ENCODE measurements around the gene MRPL38.
"Not testable (repeated sequence)": the region's sequence is repeated elsewhere in the genome, so short reads cannot be mapped to it uniquely, and the experiment has no call there.

MRPL38 gene

DNA sequence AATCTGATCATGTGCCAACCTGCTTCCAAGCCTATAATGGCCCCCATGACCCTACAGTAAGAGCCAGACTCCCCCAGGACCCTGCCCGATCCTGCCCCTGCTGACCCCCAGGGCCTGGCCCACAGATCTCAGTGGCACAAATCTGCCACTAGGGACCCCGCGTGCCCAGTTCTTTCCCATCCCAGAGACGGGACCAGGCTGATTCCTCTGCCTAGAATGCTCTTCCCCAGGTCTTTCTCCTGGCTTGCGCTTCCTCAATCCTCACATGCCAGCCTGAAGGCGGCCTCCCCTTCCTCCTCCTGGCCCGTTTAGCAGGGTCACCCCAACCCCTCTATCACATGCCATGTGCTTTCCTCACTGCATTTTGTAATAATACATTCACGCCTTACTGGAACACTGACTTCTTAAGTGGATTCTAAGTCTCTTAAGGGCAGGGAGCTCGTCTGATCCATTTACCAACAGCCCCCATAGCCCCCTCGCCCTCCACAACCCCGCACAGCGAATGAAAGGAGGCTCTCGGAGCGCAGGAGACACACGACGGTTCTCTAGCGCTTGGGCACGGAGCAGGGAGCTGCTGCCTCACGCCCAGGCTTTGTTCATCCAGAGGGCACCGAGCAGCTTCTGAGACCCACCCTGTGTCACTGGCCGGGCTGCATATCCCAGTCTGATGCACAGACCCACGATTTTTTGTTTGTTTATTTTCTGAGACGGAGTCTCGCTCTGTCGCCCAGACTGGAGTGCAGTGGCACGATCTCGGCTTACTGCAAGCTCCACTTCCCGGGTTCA, 9.1 kb downstream of the MRPL38 start:
- no peak for DNase-seq

DNA sequence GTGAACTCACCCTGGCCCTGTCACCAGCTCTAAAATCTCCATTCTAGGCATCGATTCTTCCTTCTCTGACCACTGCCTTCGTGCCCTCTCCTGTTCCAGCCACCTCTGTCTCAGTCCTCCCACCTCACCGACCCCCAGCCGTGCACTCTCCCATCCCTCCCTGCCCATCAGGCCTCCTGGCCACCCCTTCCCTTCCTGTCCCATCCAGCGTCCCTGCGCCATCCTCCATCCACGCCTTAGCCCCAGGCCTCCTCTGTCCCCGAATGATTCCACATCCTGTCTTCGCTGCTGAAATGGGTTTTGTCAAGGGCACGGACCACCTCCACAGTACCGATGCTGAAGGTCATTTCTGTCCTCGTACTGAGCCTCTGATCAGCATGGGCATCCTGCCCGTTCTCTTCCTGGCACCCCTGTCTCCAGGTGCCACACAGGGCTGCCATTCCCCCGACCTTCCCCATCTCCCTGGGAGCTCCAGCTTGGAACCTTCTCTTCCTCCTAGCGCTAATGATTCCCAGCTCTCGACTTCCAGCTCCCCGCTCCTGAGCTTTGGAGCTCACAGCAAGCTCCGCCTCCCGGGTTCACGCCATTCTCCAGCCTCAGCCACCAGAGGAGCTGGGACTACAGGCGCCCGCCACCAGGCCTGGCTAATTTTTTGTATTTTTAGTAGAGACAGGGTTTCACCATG, 10.5 kb downstream of the MRPL38 start:
- DNase-seq: no peak

DNA sequence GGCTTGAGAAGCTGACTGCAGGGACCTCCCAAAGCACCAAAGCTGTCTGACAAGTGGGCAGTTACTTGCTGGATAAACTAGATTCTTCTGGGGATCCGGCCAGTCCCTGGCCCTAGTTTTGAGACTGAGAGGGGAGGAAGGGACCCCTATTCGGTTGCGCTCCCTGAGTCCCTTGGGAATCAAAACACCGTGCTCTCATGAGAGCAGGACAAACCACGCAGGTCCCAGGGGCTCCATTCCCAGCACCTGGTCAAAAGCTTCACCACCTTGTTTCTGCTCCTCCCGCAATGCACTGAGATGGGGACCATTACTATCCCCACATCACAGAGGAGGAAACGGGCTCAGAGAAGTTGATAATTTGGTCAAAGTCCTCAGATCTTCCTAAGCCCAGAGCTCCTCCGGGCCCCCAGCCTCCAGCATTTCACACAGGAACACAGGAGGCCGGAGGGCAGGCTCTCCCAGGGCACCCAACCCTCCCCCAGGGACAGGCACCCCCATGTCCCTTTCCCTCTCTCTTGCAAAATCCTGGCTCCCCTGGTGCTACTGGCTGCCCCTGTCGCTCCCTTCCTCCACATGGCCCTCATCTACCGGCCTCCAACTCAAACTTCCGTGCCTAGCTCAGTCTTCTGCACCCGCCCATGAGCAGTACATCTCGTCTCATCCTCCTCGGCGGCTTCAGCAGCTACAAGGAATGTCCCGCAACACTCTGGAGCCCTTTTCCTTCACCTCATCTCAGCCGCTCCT, 11.2 kb downstream of the MRPL38 start:
- no peak for DNase-seq

DNA sequence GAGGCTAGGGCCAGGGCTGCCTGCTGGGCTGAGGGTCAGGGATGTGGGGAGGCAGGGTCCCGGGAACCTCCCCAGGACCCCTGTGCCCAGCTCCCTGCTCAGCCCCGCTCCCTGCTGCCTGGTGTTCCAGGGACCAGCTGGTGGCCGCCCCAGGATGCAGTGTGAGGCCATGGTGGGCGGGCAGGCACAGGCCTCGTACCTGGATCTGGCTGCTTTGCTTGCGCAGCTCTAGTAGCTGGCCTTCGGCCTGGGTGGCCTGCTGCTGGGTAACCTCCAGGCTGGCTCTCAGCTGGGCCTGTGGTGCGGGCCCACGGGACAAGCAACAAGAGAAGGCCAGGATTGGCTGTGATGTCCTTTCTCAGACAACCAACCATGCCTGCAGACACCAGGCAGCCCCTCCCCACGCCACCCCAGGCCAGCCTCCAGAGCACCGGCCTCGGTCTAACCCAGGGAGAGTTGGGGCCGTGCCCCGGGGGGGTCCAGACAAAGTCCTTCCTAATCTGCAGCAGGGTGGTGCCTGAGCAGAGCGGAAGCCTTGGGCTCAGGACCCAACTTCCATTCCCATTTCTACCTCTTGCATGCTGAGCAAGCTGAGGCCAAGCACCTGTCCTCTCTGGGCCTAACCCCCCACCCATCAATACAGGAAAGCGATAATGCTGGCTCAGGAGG, 12.0 kb downstream of the MRPL38 start:
- peak in 1 of 6 experiments; percentile 5 for DNase-seq

DNA sequence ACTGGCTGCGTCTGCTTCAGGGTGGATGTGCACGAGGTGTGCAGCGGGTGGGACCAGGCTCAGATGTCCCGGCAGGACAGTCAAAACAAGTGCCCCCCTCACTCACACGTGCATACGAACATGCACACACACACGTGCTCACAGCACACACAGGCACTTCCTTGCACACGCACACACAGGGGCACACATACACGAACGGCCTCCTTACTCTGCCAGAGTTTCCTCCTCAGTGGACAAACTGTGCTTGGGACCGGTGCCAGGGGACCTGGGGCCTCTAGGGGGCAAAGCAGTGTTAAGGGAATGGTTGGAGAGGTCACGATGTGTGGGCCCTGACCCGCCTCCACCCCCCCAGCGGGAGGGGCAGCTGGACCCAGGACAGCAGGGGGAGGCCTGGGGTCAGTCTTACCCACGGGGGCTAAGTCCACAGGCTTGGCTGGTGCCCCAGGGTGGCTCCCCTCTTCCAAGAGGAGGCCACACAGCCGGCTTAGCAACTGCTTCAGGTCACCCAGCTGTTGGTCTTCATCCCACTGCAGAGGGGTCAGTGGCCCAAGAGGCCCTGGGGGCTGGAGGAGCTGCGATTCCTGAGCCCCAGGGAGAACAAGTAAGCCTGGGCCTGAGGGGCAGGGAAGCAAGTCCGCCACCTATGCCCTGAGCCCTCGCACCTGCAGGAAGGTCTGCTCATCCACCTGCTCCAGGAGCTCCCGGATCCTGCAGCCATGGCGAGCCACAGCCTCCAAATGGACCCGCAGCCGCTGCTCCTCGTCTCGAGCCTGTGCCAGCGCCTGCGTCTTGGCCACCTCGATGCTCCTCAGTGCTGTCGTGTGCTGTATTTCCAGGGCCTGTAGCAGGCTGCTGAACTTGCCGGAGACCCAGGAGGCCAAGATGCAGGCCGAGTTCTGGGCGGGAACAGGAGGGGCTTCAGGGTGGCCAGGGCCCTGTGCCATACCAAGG, 12.8 kb downstream of the MRPL38 start:
- no peak for DNase-seq

DNA sequence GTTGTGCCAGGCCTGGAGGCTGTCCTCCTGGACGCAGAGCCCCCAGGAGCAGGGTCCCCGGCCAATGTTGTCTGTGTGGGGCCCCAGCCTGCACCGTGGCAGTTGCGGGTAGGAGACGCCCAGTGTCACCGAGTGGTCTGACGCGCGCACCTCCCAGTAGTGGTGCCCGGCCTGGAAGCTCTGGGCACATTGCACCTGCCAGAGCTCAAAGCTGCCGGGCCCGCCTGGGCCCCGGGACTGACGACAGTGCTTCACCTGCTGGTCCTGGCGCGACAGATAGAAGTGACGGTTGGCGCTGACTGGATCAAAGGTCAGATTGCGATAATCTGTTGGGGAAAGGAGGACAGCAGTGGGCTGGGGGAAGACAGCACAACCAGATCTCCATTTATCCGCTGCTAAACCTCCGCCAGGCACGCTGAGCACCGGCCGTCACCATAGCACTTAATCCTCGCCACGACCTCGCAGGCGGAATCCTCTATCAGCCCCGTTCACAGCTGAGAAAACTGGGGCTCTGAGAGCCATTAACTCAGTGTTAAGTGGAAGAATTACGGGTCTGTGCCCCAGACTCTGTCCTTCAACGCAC, 13.6 kb downstream of the MRPL38 start:
- no peak for DNase-seq

DNA sequence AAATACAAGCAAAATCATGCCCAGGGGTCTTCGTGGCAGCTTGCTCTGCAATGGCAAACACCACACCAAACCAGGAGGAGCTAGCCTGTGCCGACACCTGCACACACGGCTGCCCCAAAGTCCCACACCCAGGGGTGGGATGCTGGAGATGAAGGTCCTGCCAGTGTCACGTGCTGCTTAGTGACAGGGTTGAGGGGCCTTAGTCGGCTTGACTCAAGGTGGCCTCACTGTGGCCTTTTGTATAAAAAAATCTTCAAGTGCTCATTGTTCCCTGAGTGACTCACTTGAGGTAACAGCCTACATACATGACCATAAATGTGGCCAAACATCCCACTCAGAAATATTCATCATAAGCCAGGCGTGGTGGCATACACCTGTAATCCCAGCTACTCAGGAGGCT, 15.2 kb downstream of the MRPL38 start:
- no peak for DNase-seq

DNA sequence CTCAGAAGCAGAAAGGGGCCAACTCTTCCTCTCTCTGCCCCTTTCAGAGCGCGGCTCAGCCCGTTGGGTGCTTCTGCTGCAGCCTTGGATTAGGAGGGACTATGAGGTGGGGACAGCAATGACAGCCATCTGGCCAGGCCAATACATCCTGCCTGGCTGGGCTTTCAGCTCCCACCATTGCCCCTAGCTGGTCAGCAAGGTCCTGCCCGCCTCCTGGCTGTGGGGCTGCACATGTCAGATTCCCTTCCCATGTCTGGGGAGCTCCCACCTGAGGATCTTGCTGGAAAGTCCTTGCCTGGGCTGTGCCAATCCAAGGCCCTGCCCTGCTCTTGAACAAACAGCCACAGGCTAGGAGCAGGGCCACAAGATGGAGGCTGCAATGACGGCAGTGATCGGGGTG, 16.2 kb downstream of the MRPL38 start:
- DNase-seq: no peak

DNA sequence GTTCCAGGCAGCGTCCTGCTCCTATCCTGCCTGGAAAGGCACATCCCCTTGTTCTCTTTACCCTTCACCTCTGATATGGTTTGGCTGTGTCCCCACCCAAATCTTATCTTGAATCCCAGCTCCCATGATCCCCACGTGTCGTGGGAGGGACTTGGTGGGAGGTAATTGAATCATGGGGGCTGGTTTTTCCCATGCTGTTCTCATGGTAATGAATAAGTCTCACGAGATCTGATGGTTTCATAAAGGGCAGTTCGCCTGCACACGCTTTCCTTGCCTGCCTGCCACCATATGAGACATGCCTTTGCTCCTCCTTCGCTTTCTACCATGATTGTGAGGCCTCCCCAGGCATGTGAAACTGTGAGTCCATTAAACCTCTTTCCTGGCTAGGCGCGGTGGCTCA, 18.8 kb downstream of the MRPL38 start:
- not testable (repeated sequence) for DNase-seq

DNA sequence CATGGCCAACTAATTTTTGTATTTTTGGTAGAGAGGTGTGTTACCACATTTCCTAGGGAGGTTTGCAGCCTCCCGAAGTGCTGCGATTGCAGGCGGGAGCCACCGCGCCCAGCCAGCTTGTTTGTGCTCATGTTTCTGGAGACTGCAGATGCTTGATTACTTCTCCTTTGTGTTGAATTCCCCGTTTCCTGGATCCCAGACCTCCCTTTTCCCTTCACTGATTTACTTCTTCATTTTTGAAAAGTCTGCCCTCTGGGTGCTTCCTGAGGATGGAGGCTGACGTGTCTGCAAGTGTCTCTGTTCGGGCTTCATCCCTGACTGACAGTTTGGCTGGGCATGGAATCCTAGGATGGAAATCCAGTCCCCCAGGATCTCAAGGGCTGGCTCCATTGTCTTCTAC, 19.3 kb downstream of the MRPL38 start:
- no peak for DNase-seq

DNA sequence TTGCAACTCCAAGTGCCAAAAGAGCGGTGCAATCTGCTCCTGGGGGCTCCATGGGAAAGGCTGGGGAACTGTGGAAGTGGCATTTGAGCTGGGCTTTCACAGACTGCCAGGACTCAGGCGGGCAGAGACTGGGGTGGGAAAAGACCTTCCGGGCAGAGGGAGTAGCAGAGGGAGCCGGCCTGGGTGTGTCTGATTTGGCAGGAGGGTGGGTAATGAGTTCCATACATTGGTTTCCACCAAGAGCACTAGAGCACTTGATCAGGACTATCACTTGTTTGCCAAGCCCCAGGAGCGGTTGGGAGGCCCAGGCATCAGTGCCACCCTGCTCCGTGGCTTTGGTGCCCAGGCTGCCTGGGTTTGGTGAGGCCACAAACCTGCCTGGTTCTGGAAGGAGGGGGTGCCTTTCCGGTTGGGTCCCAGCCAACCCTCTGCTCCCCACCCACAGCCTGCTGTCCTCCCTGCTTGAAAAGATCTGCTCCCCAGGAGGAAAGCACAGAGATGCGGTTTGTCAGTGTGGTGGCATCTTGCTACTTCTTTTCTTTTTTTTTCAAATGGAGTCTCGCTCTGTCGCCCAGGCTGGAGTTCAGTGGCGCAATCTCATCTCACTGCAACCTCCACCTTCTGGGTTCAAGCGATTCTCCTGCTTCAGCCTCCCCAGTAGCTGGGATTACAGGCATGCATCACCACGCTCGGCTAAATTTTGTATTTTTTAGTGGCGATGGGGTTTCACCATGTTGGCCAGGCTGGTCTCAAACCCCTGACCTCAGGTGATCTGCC, 22.8 kb downstream of the MRPL38 start:
- peak in 1 of 6 experiments; percentile 6 for DNase-seq

DNA sequence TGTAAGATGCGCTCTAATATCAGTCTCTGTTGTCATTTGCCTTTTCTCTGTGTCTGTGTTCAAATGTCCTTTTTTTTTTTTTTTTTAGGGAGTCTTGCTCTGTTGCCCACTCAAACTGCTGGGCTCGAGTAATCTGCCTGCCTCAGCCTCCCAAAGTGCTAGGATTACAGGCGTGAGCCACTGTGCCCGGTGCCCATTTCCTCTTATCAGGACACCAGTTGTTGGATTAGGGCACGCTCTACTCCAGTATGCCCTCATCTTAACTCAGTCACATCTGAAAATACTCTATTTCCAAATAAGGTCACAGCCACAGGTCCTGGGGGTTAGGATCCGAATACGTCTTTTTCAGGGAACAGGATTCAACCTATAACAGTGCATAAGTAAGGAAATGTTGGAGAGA, 24.4 kb downstream of the MRPL38 start:
- no peak for DNase-seq

DNA sequence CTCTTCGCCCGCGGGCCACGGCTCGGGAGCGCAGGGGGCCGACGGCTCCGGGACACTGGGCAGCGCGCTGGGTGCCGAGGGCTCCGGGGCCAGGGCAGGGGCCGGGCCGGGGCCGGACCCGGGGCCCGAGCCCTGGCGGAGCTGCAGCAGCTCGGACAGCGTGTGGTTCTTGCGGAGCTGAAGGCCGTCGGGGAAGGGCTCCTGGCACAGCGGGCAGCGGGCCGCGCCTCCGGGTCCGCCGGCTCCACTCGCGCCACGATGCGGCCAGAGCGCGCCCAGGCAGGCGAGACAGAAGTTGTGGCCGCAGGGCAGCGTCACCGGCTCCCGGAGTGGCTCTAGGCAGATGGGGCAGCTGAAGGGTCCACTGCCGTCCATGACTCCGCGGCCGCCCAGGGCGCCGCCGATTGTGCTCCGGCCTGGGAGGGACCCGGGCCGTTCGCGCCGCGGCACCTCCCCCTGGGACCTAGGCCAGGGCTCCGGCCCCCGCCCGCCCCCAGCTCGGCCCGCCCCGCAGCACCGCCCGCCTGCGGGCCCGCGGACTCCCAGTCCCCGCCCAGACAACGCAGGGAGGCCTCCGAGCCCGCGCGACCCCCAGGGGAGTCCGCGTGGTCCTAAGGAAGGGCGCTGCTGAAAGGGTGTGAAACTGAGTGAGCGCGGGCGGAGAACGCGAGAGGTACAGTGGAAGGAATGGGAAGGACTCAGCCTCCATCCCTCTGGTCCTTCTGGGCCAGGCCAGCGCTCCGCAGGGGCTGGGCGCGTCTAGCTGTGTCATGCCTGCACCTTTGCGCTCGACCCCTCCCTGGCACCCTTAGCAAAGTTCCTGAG, 26.3 kb downstream of the MRPL38 start, which contains the start of gene TRIM47:
Gene TRIM47 (minus strand): TSS at position 408 of the 825 bp plus-strand sequence. CDS start 33 bp downstream, at position 375.
- DNase-seq: peak in 3 of 6 experiments; percentile 10 to 52 (median 18)

DNA sequence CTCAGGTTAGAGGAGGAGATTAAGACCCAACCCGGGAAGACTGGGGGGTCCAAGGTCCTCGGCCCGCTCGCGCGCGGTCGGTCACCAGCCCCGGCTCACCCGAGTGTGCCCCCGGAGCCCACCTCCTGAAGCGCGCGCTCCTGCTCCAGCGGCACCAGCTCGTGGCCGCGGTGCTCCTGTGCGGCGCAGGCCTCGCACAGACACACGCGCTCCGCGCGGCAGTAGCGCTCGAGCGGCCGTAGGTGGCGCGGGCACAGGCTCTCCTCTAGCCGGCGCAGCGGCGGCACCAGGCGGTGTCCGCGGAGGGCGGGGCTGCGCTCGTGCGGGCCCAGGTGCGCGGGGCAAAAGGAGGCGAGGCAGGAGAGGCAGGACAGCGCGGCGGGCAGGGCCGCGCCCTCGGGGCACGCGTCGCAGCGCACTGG, 26.9 kb downstream of the MRPL38 start:
- DNase-seq: peak; percentile 26 to 69 (median 58)

DNA sequence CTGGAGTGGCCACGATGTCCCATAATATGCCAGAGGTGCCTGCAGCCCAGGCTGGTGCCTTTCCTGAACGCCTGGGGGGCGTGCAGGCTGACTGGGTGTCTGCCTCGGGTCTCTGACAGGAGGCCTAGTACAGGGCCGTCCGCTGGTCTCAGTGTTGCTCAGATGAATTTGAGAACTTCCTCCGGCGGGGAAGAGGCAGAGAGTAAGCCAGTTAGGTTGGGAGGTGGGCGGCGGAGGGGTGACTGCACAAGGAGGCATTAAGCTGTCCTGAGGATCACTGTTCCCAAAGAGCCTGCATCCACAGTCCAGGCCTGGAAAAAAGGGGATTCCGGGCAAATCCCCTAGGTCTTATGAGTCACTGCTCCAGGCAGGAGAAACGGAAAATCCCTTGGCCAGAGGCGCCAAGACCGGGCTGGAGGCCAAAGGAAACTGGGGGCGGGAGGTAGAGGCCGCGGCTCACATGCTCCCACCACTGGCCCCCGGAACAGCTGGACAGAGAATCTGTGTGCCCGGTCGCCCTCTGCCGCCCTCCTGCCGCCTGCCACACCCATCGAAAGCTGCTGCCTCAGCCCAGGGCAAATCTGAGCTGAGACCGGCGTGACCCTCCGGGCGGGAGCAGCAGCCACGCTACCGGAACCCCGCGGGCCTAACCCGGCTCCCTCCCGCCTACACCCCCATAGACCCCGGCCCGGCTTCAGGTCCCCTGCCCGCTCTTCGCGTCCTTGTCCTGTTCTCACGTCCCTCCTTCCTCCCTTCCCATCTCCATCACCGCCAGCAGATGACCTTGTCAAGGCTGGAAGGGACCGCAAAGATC, 27.5 kb downstream of the MRPL38 start:
- peak in 2 of 6 experiments; percentile 33 to 42 for DNase-seq

DNA sequence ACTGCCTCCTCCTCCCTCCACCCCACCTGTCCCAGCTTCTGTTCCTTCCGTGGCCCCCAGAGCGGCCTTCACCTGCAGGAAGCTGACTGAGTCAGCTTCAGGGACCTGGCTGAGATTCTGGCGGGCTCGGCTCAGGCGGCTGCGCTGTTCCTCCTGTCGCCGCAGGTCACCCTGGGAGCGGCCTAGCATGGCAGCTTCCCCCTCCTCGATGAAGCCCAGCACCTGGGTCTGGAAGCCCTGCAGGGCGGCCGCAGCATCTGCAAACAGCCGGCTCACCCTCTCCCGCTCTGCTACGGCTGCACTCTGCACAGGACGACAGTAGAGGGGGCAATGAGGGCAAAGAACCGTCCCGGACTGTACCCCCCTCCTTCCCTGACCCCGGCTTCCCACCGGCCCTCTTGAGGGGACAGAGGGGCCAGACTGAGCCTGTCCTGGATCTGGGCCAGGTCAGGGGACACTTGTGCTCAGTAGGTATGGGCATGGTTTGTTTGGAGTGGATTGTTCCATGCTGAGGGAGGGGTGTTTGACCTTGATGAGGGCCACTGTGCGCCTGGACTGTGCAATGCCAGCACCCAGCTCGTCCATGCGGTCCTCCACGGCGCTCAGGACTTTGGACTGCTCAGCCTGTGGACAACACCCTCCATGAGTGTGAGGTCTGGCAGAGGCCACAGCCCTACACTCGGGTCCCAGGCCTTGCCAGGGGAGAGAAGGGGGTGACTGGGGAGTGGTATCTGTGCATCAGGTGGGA, 28.3 kb downstream of the MRPL38 start:
- peak; percentile 41 to 70 (median 60) for DNase-seq

DNA sequence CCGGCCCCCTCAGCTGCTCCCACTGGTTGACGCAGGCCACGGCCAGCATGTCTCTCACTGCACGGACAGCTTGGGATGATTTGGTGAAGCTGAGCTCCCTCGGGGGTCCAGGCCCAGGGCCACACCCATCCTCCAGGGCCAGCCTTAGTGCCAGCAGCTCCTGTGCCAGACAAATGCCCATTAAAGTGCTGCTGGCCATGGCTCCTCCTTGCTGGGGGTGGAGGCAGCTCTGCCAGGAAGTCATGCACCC, 28.8 kb downstream of the MRPL38 start:
- DNase-seq: peak in 1 of 6 experiments; percentile 41

Measured in stimulated activated naive CD4-positive, alpha-beta T cell (primary cell).